Fibroblast of mammary gland (primary cell): Measurements from ENCODE around the gene EPHA3.

Experiments
- DNase-seq: peaks from one replicate; pipeline ENCODE4 v3.0.0-alpha.2; 2010; ENCODE audit warnings: low read depth
- H3K4me3 ChIP-seq: 2 replicates; pipeline ENCODE4 v1.5.1; 2011; ENCODE audit warnings: low read depth, mild to moderate bottlenecking, low read length, moderate library complexity; ENCODE audit not compliant: control insufficient read depth
- TF ChIP-seq, protein P1 (sequence below): conservative IDR thresholded peaks from 2 replicates; pipeline ENCODE4 v1.5.1; 2011; ENCODE audit warnings: low read depth, low read length, inconsistent platforms; ENCODE audit not compliant: control insufficient read depth, insufficient read depth

The EPHA3 gene

DNA sequence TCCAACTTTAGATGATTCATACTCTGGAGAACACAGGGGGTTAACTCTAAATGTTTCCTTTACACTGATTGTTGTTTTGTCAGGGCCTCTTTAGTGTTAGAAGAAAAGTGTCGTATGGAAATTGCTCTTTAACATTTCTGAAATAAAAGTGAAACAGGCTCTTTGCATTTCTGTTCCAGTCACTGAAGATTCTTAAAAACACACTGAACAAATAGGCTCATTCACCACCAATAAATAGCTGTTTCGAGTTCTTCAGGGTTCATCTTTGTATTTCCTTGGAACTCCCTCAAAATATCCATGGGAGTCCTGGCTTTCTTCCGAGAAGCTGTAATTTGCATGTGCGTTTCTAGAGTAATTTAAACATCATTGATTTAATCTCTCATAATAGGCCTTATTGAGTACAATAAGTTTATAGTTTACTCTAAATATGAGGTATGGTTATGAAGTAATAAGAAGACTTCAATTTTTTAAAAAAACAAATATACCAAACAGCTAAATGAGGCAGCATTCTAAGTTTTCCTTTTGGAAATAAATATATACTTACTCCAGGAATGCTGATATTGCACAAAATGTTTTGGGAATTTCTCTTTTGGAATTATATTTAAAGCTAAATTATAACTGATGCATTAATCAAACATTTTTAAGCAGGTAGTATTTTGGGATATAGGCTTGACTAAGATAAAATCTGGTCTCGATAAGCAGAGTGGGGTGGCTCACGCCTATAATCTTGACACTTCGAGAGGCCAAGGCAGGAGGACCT, 327.4 kb downstream of the EPHA3 start:
- DNase-seq: no peak
- H3K4me3 ChIP-seq: no peak overlapping the region
- TF ChIP-seq, protein P1, sequence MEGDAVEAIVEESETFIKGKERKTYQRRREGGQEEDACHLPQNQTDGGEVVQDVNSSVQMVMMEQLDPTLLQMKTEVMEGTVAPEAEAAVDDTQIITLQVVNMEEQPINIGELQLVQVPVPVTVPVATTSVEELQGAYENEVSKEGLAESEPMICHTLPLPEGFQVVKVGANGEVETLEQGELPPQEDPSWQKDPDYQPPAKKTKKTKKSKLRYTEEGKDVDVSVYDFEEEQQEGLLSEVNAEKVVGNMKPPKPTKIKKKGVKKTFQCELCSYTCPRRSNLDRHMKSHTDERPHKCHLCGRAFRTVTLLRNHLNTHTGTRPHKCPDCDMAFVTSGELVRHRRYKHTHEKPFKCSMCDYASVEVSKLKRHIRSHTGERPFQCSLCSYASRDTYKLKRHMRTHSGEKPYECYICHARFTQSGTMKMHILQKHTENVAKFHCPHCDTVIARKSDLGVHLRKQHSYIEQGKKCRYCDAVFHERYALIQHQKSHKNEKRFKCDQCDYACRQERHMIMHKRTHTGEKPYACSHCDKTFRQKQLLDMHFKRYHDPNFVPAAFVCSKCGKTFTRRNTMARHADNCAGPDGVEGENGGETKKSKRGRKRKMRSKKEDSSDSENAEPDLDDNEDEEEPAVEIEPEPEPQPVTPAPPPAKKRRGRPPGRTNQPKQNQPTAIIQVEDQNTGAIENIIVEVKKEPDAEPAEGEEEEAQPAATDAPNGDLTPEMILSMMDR: no peak

DNA sequence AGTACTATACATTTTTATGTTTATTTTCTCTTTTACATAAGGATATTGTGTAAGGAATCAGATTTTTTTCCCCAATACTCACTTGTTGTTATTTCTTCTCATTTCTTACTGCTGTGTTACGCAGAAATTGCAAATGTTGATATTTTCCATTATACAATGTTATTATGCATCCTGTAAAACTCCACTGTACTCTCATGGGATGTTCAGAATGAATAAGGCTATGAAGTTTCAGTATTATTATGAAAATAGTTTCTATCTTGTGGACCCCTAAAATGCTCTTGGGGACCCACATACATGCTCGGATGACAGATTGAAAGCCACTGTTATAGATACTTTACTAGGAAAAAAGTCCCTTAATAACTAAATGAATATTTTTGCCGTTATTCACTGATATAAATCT, 329.4 kb downstream of the EPHA3 start:
- H3K4me3 ChIP-seq: no peak overlapping the region
- TF ChIP-seq, protein P1: no peak
- DNase-seq: no peak

DNA sequence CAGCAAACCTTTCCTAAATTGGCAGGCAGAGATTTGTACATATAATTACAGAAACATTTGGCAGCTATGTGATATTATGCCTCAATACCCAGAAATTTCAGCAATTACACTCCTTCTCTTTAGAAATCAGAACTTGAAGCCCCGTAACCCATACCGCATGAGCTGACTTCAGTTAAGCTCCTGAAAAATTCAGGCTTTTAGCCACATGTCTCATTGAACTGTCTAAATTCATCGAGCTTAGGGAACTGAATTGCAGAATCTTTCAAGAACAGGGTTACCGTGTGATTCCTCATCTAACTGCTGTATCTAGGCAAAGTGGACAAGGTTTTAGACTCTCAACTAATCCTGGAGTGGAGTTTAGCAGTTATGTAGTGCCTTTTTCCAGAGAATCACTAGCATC, 333.0 kb downstream of the EPHA3 start:
- H3K4me3 ChIP-seq: no peak overlapping the region
- TF ChIP-seq, protein P1: no peak
- DNase-seq: no peak

DNA sequence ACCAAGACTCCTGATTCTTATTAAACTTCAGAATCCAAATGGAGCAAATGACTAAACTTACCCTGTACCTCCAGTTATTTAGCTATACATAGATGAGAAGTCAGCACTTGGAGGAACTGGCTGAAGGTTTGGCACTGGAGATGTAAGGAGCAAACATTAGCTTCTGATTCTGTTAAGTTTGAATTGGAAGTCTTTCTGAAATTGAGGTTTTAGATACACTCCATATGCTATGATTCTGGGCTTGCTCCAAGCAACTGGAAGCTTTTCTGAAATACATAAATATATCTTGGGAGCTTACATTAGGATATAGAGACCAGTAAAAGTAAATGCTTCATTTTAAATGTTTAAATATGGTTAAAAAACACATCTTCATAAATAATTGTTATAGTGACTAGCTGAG, 333.7 kb downstream of the EPHA3 start:
- no peak for DNase-seq
- no peak overlapping the region for H3K4me3 ChIP-seq
- TF ChIP-seq, protein P1: no peak

DNA sequence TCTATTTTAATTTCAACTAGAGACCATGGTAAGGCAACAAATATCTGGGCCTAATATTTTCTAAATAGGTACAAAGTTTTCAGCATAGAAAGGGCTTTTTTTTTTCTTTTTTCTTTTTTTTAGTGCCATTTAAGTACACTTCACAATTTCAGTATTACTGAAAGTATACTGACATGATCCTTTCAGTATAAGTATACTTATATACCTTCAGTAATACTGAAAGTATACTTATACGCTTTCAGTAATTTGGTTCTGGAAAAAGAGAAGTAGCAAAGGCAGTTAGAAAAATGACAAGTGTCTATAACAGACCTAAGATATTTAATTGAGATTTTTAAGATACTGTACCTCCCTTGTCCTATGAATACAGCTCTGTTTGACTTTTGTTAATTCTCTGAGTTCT, 339.2 kb downstream of the EPHA3 start:
- no peak for DNase-seq
- H3K4me3 ChIP-seq: no peak overlapping the region
- TF ChIP-seq, protein P1: no peak

DNA sequence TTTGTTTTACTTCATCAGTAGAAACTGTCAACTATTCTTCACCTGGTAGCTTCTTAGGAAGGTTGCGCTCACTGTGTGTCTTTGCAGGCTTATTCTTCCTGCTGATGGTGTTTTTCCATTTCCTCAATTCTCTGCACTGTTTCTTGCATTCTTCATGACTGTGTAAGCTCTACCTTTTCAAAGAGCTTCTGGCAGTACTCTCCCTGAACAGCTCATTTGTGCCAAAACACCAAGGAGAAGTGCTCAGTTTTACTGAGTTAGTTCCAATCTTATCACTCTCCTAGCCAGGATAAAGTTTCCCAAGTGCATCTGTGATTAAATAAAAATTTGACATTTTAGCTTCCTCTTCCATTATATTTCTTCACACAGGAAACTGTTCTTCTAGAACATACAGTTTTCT, 339.8 kb downstream of the EPHA3 start:
- TF ChIP-seq, protein P1: no peak
- DNase-seq: no peak
- no peak overlapping the region for H3K4me3 ChIP-seq
